ENCODE results near the gene ADGRV1.

Gene ADGRV1

GRCh38 chr5:91095786-91096385 lies 537.3 kb downstream of the ADGRV1 start:
- no peak for DNase-seq (ENCODE audit: low read depth)
- no peak overlapping the region for H3K4me3 ChIP-seq (ENCODE audit: low read depth, low read length)
- TF ChIP-seq MAX (IDR thresholded peaks at IDR 0.05; ENCODE audit: low read depth, low read length) (no peak), CTCF (IDR thresholded peaks at IDR 0.05; ENCODE audit: low read depth, low read length) (no peak), POLR2A (IDR thresholded peaks at IDR 0.05; ENCODE audit: extremely low read depth, insufficient read length) (no peak), MYC (IDR thresholded peaks at IDR 0.05; ENCODE audit: low read depth, low read length) (no peak)

GRCh38 chr5:91098541-91098940 lies 539.9 kb downstream of the ADGRV1 start:
- H3K4me3 ChIP-seq (ENCODE audit: low read depth, low read length), result no peak overlapping the region
- no peak for TF ChIP-seq POLR2A (IDR thresholded peaks at IDR 0.05; ENCODE audit: extremely low read depth, insufficient read length)
- TF ChIP-seq MYC (IDR thresholded peaks at IDR 0.05; ENCODE audit: low read depth, low read length), result no peak
- TF ChIP-seq CTCF (IDR thresholded peaks at IDR 0.05; ENCODE audit: low read depth, low read length), result no peak
- no peak for TF ChIP-seq MAX (IDR thresholded peaks at IDR 0.05; ENCODE audit: low read depth, low read length)
- no peak for DNase-seq (ENCODE audit: low read depth)

GRCh38 chr5:91101600-91102379 lies 543.2 kb downstream of the ADGRV1 start:
- H3K4me3 ChIP-seq (ENCODE audit: low read depth, low read length), result no peak overlapping the region
- peak; percentile 83 for DNase-seq (ENCODE audit: low read depth)
- TF ChIP-seq POLR2A (IDR thresholded peaks at IDR 0.05; ENCODE audit: extremely low read depth, insufficient read length) (no peak), MAX (IDR thresholded peaks at IDR 0.05; ENCODE audit: low read depth, low read length) (peak; percentile 46; the same call in 1 of the 2 replicates), MYC (IDR thresholded peaks at IDR 0.05; ENCODE audit: low read depth, low read length) (no peak), CTCF (IDR thresholded peaks at IDR 0.05; ENCODE audit: low read depth, low read length) (peak; percentile 54)

- DNase-seq (ENCODE audit: low read depth), result peak; percentile 25
- TF ChIP-seq CTCF (IDR thresholded peaks at IDR 0.05; ENCODE audit: low read depth, low read length) (no peak), MAX (IDR thresholded peaks at IDR 0.05; ENCODE audit: low read depth, low read length) (no peak), MYC (IDR thresholded peaks at IDR 0.05; ENCODE audit: low read depth, low read length) (no peak), POLR2A (IDR thresholded peaks at IDR 0.05; ENCODE audit: extremely low read depth, insufficient read length) (no peak)
- no peak overlapping the region for H3K4me3 ChIP-seq (ENCODE audit: low read depth, low read length)
These were observed 544.9 kb downstream of the ADGRV1 start for GRCh38 chr5:91103353-91104061.

GRCh38 chr5:91104062-91104448 lies 545.5 kb downstream of the ADGRV1 start:
- no peak for DNase-seq (ENCODE audit: low read depth)
- H3K4me3 ChIP-seq (ENCODE audit: low read depth, low read length), result no peak overlapping the region
- TF ChIP-seq MYC (IDR thresholded peaks at IDR 0.05; ENCODE audit: low read depth, low read length) (no peak), POLR2A (IDR thresholded peaks at IDR 0.05; ENCODE audit: extremely low read depth, insufficient read length) (no peak)

Data from NB4 (cell line).